ENCODE results near the gene C16orf96. TPM values are rescaled to one million over a fixed set of nuclear protein-coding genes. Genes with fewer than 3 reads are reported as not detected.

Gene C16orf96
- total RNA-seq, 1 experiment from 2014 or later = 0.10 TPM

GRCh38 chr16:4522051-4522581 is 34.0 kb upstream of the C16orf96 start:
- POLR2A ChIA-PET = no interaction called here
- Histone ChIP-seq H3K36me3 (ENCODE audit: control insufficient read depth in 1 of 2, insufficient read depth in 2 of 2, low read length in 2 of 2) (no peaks in the 10 kb centered on the region), H3K4me2 (ENCODE audit: low read length) (no peak overlapping the region), H3K9ac (ENCODE audit: low read length) (no peak overlapping the region), H3K9me3 (ENCODE audit: control insufficient read depth in 1 of 2, insufficient read depth in 1 of 2, low read depth in 1 of 2, low read length in 2 of 2) (no peaks in the 10 kb centered on the region), H3K27me3 (ENCODE audit: insufficient read depth, low read length) (no peaks in the 10 kb centered on the region), H3K27ac (ENCODE audit: low read depth, low read length) (no peak overlapping the region), H2AFZ (ENCODE audit: low read depth, low read length, poor library complexity, severe bottlenecking) (no peak overlapping the region), H3K9me2 (ENCODE audit: insufficient read depth) (no peaks in the 10 kb centered on the region), H4K20me1 (ENCODE audit: insufficient read depth) (no peaks in the 10 kb centered on the region), H3K4me3 (replicated peaks in 1 of 2; ENCODE audit: low read depth in 1 of 2, low read length in 2 of 2) (no peak overlapping the region), H3K4me1 (ENCODE audit: control insufficient read depth in 1 of 2, insufficient read depth in 2 of 2, low read length in 2 of 2) (no peaks in the 10 kb centered on the region), H3K79me2 (ENCODE audit: insufficient read depth, low read length) (no peaks in the 10 kb centered on the region)
- ATAC-seq (no peak), DNase-seq (ENCODE audit: low read depth, low spot score) (no peak)
- TF ChIP-seq, protein P1, sequence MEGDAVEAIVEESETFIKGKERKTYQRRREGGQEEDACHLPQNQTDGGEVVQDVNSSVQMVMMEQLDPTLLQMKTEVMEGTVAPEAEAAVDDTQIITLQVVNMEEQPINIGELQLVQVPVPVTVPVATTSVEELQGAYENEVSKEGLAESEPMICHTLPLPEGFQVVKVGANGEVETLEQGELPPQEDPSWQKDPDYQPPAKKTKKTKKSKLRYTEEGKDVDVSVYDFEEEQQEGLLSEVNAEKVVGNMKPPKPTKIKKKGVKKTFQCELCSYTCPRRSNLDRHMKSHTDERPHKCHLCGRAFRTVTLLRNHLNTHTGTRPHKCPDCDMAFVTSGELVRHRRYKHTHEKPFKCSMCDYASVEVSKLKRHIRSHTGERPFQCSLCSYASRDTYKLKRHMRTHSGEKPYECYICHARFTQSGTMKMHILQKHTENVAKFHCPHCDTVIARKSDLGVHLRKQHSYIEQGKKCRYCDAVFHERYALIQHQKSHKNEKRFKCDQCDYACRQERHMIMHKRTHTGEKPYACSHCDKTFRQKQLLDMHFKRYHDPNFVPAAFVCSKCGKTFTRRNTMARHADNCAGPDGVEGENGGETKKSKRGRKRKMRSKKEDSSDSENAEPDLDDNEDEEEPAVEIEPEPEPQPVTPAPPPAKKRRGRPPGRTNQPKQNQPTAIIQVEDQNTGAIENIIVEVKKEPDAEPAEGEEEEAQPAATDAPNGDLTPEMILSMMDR (IDR thresholded peaks at IDR 0.05 in 2 of 3, conservative IDR thresholded peaks at IDR 0.05 in 1 of 3; ENCODE audit: borderline replicate concordance in 1 of 3, insufficient read depth in 1 of 3, low read depth in 2 of 3, low read length in 2 of 3) = no peak
- TF ChIP-seq SIN3A (IDR thresholded peaks at IDR 0.05; ENCODE audit: low read depth) (no peak), ZNF274 (IDR thresholded peaks at IDR 0.05; ENCODE audit: low read depth, low read length) (no peak), TCF7L2 (IDR thresholded peaks at IDR 0.05; ENCODE audit: borderline replicate concordance, extremely low read depth, insufficient read depth, insufficient read length) (no peak), ZFX (IDR thresholded peaks at IDR 0.05) (no peak), CEBPB (IDR thresholded peaks at IDR 0.05; ENCODE audit: low read depth) (no peak), FOSL1 (IDR thresholded peaks at IDR 0.05; ENCODE audit: low read depth) (no peak), ELF1 (IDR thresholded peaks at IDR 0.05; ENCODE audit: borderline replicate concordance, low read depth) (no peak), SP1 (IDR thresholded peaks at IDR 0.05; ENCODE audit: low read depth) (no peak), RAD21 (IDR thresholded peaks at IDR 0.05; ENCODE audit: low read depth) (no peak)
- TF ChIP-seq, protein P2, sequence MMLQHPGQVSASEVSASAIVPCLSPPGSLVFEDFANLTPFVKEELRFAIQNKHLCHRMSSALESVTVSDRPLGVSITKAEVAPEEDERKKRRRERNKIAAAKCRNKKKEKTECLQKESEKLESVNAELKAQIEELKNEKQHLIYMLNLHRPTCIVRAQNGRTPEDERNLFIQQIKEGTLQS (IDR thresholded peaks at IDR 0.05) = no peak
- TF ChIP-seq, protein P3, sequence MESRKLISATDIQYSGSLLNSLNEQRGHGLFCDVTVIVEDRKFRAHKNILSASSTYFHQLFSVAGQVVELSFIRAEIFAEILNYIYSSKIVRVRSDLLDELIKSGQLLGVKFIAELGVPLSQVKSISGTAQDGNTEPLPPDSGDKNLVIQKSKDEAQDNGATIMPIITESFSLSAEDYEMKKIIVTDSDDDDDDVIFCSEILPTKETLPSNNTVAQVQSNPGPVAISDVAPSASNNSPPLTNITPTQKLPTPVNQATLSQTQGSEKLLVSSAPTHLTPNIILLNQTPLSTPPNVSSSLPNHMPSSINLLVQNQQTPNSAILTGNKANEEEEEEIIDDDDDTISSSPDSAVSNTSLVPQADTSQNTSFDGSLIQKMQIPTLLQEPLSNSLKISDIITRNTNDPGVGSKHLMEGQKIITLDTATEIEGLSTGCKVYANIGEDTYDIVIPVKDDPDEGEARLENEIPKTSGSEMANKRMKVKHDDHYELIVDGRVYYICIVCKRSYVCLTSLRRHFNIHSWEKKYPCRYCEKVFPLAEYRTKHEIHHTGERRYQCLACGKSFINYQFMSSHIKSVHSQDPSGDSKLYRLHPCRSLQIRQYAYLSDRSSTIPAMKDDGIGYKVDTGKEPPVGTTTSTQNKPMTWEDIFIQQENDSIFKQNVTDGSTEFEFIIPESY (IDR thresholded peaks at IDR 0.05; ENCODE audit: extremely low read depth, insufficient replicate concordance, low read length) = no peak
- intact Hi-C loops (cut with micrococcal nuclease) = no loop called here
- BruUV-seq (replicated peaks) = no TSS peak
- RAD21 ChIA-PET (ENCODE audit: low non-redundant PET in 1 of 2, low total read pairs in 2 of 2, uncharacterized antibody in 2 of 2, unreplicated experiment in 2 of 2) = no interaction called here
- CTCF ChIA-PET = no interaction called here
